ENCODE results near the gene NUTF2. TPM values are rescaled to one million over a fixed set of nuclear protein-coding genes. Genes with fewer than 3 reads are reported as not detected.
A peak's percentile ranks its signal among the peaks of the same experiment; 100 is the strongest.

The NUTF2 gene
- total and polyA plus RNA-seq, 2 experiments from 2014 or later, result 100 to 197 TPM

DNA sequence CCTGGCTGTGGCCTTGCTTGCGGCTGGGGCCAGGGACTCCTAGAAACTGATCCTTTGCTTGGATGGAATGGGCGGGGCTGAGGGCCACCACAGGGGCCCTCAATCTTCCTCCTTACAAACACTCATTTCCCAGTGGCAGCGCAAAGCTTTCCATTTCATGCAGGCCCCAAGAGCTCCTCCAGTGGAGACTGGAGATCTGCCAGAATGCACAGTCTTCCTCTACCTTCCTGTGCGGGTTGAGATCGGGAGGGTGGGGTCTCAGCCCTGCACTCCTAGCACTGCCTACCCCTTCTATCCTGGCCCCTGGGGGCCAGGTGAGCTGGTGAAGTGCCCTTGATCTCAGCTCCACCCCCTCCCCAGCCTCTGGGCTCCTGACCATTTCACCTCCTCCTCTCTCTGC, 39.7 kb downstream of the NUTF2 start:
- Histone ChIP-seq H3K9me2 (replicated peaks; ENCODE audit: insufficient read depth) (no peaks in the 10 kb centered on the region), H3K36me3 (replicated peaks; ENCODE audit: insufficient read depth, low read depth) (no peaks in the 10 kb centered on the region), H2AFZ (no peak overlapping the region), H3K4me3 (no peak overlapping the region), H3K4me1 (ENCODE audit: insufficient read depth) (peaks cover 3% of the 10 kb centered on the region), H3K9me3 (ENCODE audit: low read depth) (no peaks in the 10 kb centered on the region), H4K20me1 (ENCODE audit: insufficient read depth, poor library complexity, severe bottlenecking) (no peaks in the 10 kb centered on the region), H3K79me2 (no peaks in the 10 kb centered on the region), H3K27ac (no peak overlapping the region), H3K4me2 (no peak overlapping the region), H3K27me3 (no peaks in the 10 kb centered on the region)
- WGBS (ENCODE audit: low lambda C conversion rate, missing lambda C conversion rate), result 89% methylated on average over 5 of the region's 5 CpGs
- DNase-seq (ENCODE audit: low spot score), result no peak
- TF ChIP-seq EZH2phosphoT487 (IDR thresholded peaks at IDR 0.05; ENCODE audit: low read depth, severe bottlenecking, unreplicated experiment), result no peak
- no peak for TF ChIP-seq EZH2 (IDR thresholded peaks at IDR 0.05; ENCODE audit: borderline replicate concordance)
- TF ChIP-seq, protein P1, sequence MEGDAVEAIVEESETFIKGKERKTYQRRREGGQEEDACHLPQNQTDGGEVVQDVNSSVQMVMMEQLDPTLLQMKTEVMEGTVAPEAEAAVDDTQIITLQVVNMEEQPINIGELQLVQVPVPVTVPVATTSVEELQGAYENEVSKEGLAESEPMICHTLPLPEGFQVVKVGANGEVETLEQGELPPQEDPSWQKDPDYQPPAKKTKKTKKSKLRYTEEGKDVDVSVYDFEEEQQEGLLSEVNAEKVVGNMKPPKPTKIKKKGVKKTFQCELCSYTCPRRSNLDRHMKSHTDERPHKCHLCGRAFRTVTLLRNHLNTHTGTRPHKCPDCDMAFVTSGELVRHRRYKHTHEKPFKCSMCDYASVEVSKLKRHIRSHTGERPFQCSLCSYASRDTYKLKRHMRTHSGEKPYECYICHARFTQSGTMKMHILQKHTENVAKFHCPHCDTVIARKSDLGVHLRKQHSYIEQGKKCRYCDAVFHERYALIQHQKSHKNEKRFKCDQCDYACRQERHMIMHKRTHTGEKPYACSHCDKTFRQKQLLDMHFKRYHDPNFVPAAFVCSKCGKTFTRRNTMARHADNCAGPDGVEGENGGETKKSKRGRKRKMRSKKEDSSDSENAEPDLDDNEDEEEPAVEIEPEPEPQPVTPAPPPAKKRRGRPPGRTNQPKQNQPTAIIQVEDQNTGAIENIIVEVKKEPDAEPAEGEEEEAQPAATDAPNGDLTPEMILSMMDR (IDR thresholded peaks at IDR 0.05; ENCODE audit: poor library complexity), result no peak

DNA sequence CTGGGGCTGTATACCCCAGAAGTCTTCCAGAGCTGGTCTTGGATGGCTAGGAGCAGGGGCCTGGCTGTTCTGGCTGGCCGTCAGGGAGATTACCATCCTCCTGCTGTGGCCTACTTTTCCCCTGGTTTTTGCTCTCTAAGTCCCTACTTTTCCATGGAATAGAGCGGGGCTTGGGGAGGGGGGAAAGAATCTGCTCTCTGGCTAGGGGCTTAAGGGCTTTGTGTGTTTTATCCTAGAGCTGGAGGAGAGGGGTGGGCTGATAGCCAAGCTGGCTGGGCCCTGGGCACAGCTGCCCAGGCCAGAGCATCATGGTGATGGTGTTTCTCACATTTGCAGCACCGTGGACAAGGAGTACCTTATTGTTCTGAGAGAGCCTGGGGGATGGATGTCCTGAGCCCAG, 41.6 kb downstream of the NUTF2 start:
- DNase-seq (ENCODE audit: low spot score), result no peak
- Histone ChIP-seq H3K27me3 (no peaks in the 10 kb centered on the region), H3K4me1 (ENCODE audit: insufficient read depth) (peaks cover 2% of the 10 kb centered on the region), H3K4me3 (no peak overlapping the region), H3K9me2 (replicated peaks; ENCODE audit: insufficient read depth) (no peaks in the 10 kb centered on the region), H3K79me2 (peaks cover under 1% of the 10 kb centered on the region), H2AFZ (no peak overlapping the region), H3K9me3 (ENCODE audit: low read depth) (no peaks in the 10 kb centered on the region), H4K20me1 (ENCODE audit: insufficient read depth, poor library complexity, severe bottlenecking) (no peaks in the 10 kb centered on the region), H3K36me3 (replicated peaks; ENCODE audit: insufficient read depth, low read depth) (no peaks in the 10 kb centered on the region), H3K27ac (no peak overlapping the region), H3K4me2 (no peak overlapping the region)
- TF ChIP-seq EZH2 (IDR thresholded peaks at IDR 0.05; ENCODE audit: borderline replicate concordance) (no peak), EZH2phosphoT487 (IDR thresholded peaks at IDR 0.05; ENCODE audit: low read depth, severe bottlenecking, unreplicated experiment) (no peak)
- TF ChIP-seq, protein P1 (IDR thresholded peaks at IDR 0.05; ENCODE audit: poor library complexity), result no peak
- 83% methylated on average over 3 of the region's 3 CpGs for WGBS (ENCODE audit: low lambda C conversion rate, missing lambda C conversion rate)

DNA sequence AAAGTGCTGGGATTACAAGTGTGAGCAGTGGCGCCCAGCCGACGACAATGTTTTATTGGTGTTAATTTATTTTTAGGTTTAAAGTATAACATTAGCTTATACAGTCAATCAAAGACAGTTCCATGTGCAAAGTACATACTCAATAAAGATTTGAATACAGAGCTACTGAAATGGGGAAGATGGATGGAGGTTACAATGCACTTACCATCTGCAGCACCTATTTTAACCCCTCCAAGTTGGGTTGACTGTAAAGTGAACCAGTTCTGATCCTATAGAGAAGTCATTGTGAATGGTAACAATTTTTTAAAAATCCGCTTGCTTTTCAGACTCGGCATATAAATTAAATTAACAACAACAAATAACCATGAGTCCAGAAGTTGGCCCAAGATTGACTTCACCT, 45.6 kb downstream of the NUTF2 start:
- TF ChIP-seq, protein P1 (IDR thresholded peaks at IDR 0.05; ENCODE audit: poor library complexity), result no peak
- TF ChIP-seq EZH2 (IDR thresholded peaks at IDR 0.05; ENCODE audit: borderline replicate concordance) (no peak), EZH2phosphoT487 (IDR thresholded peaks at IDR 0.05; ENCODE audit: low read depth, severe bottlenecking, unreplicated experiment) (no peak)
- peak overlapping the region; percentile 75 for H3K4me2 ChIP-seq
- peaks cover 41% of the 10 kb centered on the region for H3K79me2 ChIP-seq
- H2AFZ ChIP-seq, result peak overlapping the region; percentile 45
- peak overlapping the region; percentile 50 for H3K27ac ChIP-seq
- H4K20me1 ChIP-seq (ENCODE audit: insufficient read depth, poor library complexity, severe bottlenecking), result peaks cover 11% of the 10 kb centered on the region
- no peaks in the 10 kb centered on the region for H3K36me3 ChIP-seq (replicated peaks; ENCODE audit: insufficient read depth, low read depth)
- peaks cover 9% of the 10 kb centered on the region for H3K4me1 ChIP-seq (ENCODE audit: insufficient read depth)
- no peaks in the 10 kb centered on the region for H3K9me2 ChIP-seq (replicated peaks; ENCODE audit: insufficient read depth)
- WGBS (ENCODE audit: low lambda C conversion rate, missing lambda C conversion rate), result 69% methylated on average over 5 of the region's 5 CpGs
- DNase-seq (ENCODE audit: low spot score), result no peak
- H3K9me3 ChIP-seq (ENCODE audit: low read depth), result no peaks in the 10 kb centered on the region
- no peaks in the 10 kb centered on the region for H3K27me3 ChIP-seq
- no peak overlapping the region for H3K4me3 ChIP-seq

Measured in hepatocyte (in vitro differentiated cells).